Aorta (tissue), 5 donors: ENCODE measurements around the gene PKP3. TPM values are rescaled to one million over a fixed set of nuclear protein-coding genes. Genes with fewer than 3 reads are reported as not detected.

ENCODE experiments used
- ATAC-seq: fragments of 200-7000 bp; cut with Tn5 transposase; one replicate; pipeline ENCODE4 v1.9.1; 2022; ENCODE audit warnings: moderate library complexity; ENCODE audit not compliant: low FRiP score
- DNase-seq, 2 donors: peaks; one replicate each; pipeline ENCODE4 v3.0.0-alpha.2; 2020
- H3K27ac ChIP-seq, 2 donors: one replicate each; pipeline ENCODE4 v1.5.1; 2013; ENCODE audit warnings: low read length in 2 of 2, mild to moderate bottlenecking in 2 of 2, moderate library complexity in 2 of 2, control low read depth in 1 of 2, inconsistent platforms in 1 of 2, low read depth in 1 of 2
- H3K27me3 ChIP-seq, 2 donors: one replicate each; pipeline ENCODE4 v1.6.1; 2013; ENCODE audit warnings: control low read depth in 1 of 2, low read length in 1 of 2, mild to moderate bottlenecking in 1 of 2, moderate library complexity in 1 of 2; ENCODE audit not compliant: insufficient read depth in 2 of 2, control insufficient read depth in 1 of 2
- H3K36me3 ChIP-seq, 2 donors: one replicate each; pipeline ENCODE4 v1.6.1; 2013; ENCODE audit warnings: control low read depth in 1 of 2, low read length in 1 of 2, mild to moderate bottlenecking in 1 of 2; ENCODE audit not compliant: insufficient read depth in 2 of 2, control insufficient read depth in 1 of 2
- H3K4me1 ChIP-seq, 2 donors: one replicate each; pipeline ENCODE4 v1.6.1; 2013; ENCODE audit warnings: low read length in 2 of 2, control low read depth in 1 of 2, mild to moderate bottlenecking in 1 of 2, moderate library complexity in 1 of 2; ENCODE audit not compliant: insufficient read depth in 2 of 2, control insufficient read depth in 1 of 2
- H3K4me3 ChIP-seq, 2 donors: one replicate each; pipeline ENCODE4 v1.5.1; 2013; ENCODE audit warnings: low read length in 2 of 2, control low read depth in 1 of 2, mild to moderate bottlenecking in 1 of 2
- H3K9me3 ChIP-seq: one replicate; pipeline ENCODE4 v1.6.1; 2013; ENCODE audit warnings: mild to moderate bottlenecking, low read length; ENCODE audit not compliant: control insufficient read depth
- WGBS, 2 donors: extraction: QIAGEN DNeasy Blood & Tissue Kit; methylation state at CpG; one replicate each; pipeline ENCODE4 v1.1.7; 2013; 5-methylcytosine and 5-hydroxymethylcytosine counted together
- intact Hi-C, 2 donors: fragments of 100-400 bp; cut with DNase I; formaldehyde crosslinking; loops; one replicate each; pipeline versions ENCODE4 v1.14.2 to v1.15.0; 2022
- polyA plus RNA-seq, 2 donors: library from polyadenylated mRNA; stranded (reverse); fragments of 200-250 nt; gene quantifications; one replicate each; pipeline ENCODE4 v1.2.3, GENCODE V29; 2013
- total RNA-seq, 2 donors: library from RNA; stranded (reverse); fragmentation: NEBNext Ultra II Directional; extraction: Animal tissue kit (Norgen Biotek cat#: 25700); gene quantifications; one replicate each; pipeline ENCODE4 v1.2.1, GENCODE V29; 2021
- donor health status: healthy with polysubstance abuse.
- donor health status: Bipolar disorder and iron deficiency.
- donor health status: DM: no; HTN: no; CAD: no.
- donor health status: DM: no; HTN: no; CAD: no.
- donor health status: DM: yes; HTN: yes; CAD: no.

Gene PKP3
- total and polyA plus RNA-seq, 4 donors: 0.05 to 10.9 (median 0.42) TPM; not detected in 1

- Histone ChIP-seq H3K4me1 (no peaks in the 10 kb centered on the region), H3K4me3 (no peak within 1 kb of the TSS), H3K9me3 (no peaks in the 10 kb centered on the region), H3K27me3 (no peaks in the 10 kb centered on the region), H3K27ac (no peak within 1 kb of the TSS), H3K36me3 (no peaks in the 10 kb centered on the region)
- intact Hi-C loops: no loop called here
- WGBS, 2 donors: 11 to 12% methylated on average over 22 to 35 of the region's 35 CpGs
- DNase-seq (peak; percentile 59 to 71), ATAC-seq (no peak)
These were observed 47.6 kb downstream of the PKP3 start, which contains the start of gene ANO9 for GRCh38 chr11:441418-442274. ANO9 (minus strand) TSS chr11:442011; CDS start chr11:441926, 85 bp downstream.

GRCh38 chr11:442611-443081 is 48.6 kb downstream of the PKP3 start:
- DNase-seq: peak; percentile 42 to 53
- Histone ChIP-seq H3K27ac (no peak overlapping the region), H3K27me3 (no peaks in the 10 kb centered on the region), H3K4me1 (no peaks in the 10 kb centered on the region), H3K36me3 (no peaks in the 10 kb centered on the region), H3K4me3 (no peak overlapping the region), H3K9me3 (no peaks in the 10 kb centered on the region)
- 49 to 58% methylated on average over 16 of the region's 16 CpGs for WGBS, 2 donors
- intact Hi-C loops: no loop called here
- ATAC-seq: no peak

- ATAC-seq (no peak), DNase-seq (peak; percentile 33 to 50)
- Histone ChIP-seq H3K36me3 (no peaks in the 10 kb centered on the region), H3K27ac (no peak overlapping the region), H3K9me3 (no peaks in the 10 kb centered on the region), H3K4me1 (no peaks in the 10 kb centered on the region), H3K27me3 (no peaks in the 10 kb centered on the region), H3K4me3 (no peak overlapping the region)
- WGBS, 2 donors: 69 to 70% methylated on average over 16 of the region's 16 CpGs
- intact Hi-C loops: no loop called here
These were observed 49.7 kb downstream of the PKP3 start for GRCh38 chr11:443542-444199.

GRCh38 chr11:444396-445144 is 50.6 kb downstream of the PKP3 start:
- no peaks in the 10 kb centered on the region for H3K9me3 ChIP-seq
- DNase-seq: peak in 1 of 2 donors; percentile 70
- no peaks in the 10 kb centered on the region for H3K36me3 ChIP-seq
- no peak for ATAC-seq
- no peaks in the 10 kb centered on the region for H3K4me1 ChIP-seq
- H3K4me3 ChIP-seq: no peak overlapping the region
- whole genome bisulfite sequencing, 2 donors: 34% methylated on average over 12 of the region's 12 CpGs
- H3K27ac ChIP-seq: no peak overlapping the region
- no peaks in the 10 kb centered on the region for H3K27me3 ChIP-seq
- intact Hi-C loops: loop anchor here in 1 of 2 donors (5.0 kb wide), 1 partner anchor 237 kb away; the partner anchor contains the start of genes BET1L and RIC8A

GRCh38 chr11:445765-446588 is 52.0 kb downstream of the PKP3 start:
- no peak overlapping the region for H3K4me3 ChIP-seq
- H3K27ac ChIP-seq: no peak overlapping the region
- 61 to 69% methylated on average over 19 to 20 of the region's 20 CpGs for WGBS, 2 donors
- no peaks in the 10 kb centered on the region for H3K36me3 ChIP-seq
- intact Hi-C loops: loop anchor here in 1 of 2 donors (5.0 kb wide), 1 partner anchor 239 kb away; the partner anchor contains the start of genes BET1L and RIC8A
- DNase-seq (peak; percentile 32 to 46), ATAC-seq (no peak)
- no peaks in the 10 kb centered on the region for H3K4me1 ChIP-seq
- no peaks in the 10 kb centered on the region for H3K9me3 ChIP-seq
- H3K27me3 ChIP-seq: no peaks in the 10 kb centered on the region

- Histone ChIP-seq H3K4me1 (no peaks in the 10 kb centered on the region), H3K9me3 (no peaks in the 10 kb centered on the region), H3K27ac (no peak overlapping the region), H3K4me3 (no peak overlapping the region), H3K27me3 (no peaks in the 10 kb centered on the region), H3K36me3 (no peaks in the 10 kb centered on the region)
- WGBS, 2 donors: 63 to 67% methylated on average over 7 of the region's 7 CpGs
- intact Hi-C loops: loop anchor here in 1 of 2 donors (5.0 kb wide), 1 partner anchor 240 kb away; the partner anchor contains the start of genes BET1L and RIC8A
- ATAC-seq: no peak
- DNase-seq: peak in 1 of 2 donors; percentile 36
These were observed 52.9 kb downstream of the PKP3 start for GRCh38 chr11:446891-447290.

GRCh38 chr11:447923-448731 is 54.1 kb downstream of the PKP3 start:
- ATAC-seq: peak; percentile 95
- Histone ChIP-seq H3K4me3 (peak overlapping the region; percentile 16 to 30), H3K9me3 (no peaks in the 10 kb centered on the region), H3K27me3 (no peaks in the 10 kb centered on the region), H3K36me3 (no peaks in the 10 kb centered on the region), H3K4me1 (no peaks in the 10 kb centered on the region), H3K27ac (peak overlapping the region; percentile 58 to 85)
- intact Hi-C loops: loop anchor here in 1 of 2 donors (1.0 to 5.0 kb wide), 2 partner anchors 58 to 241 kb away; partner anchors contain the start of genes BET1L and RIC8A
- peak; percentile 96 to 99 for DNase-seq
- 2 to 3% methylated on average over 49 to 55 of the region's 55 CpGs for WGBS, 2 donors
